ENCODE data around the gene OPA1.

The OPA1 gene

DNA sequence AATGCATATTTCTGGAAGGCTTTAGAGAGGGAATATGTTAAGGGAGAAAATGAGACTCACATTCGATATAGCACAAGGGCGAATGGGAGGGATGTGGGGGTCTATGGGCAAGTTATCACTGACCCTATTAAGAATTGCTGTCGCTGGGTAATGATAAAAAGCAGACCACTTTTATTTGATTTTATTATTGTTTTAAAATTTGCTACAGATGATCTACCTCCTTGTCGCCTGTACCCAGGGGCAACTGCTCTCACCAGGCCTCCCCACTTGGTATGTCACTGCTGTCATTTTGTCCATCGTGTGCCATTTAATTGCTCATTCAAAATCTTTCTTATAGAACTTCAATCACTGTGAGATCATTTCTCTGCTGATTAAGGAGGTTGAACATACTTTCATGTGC lies 153.8 kb downstream of the OPA1 start:
- Histone ChIP-seq H3K79me2 (ENCODE audit: low read length) (no peaks in the 10 kb centered on the region), H3K27me3 (replicated peaks; ENCODE audit: insufficient read depth, low read length) (no peaks in the 10 kb centered on the region), H3K4me3 (ENCODE audit: low read length) (no peak overlapping the region), H4K20me1 (ENCODE audit: insufficient read depth, low read length) (no peaks in the 10 kb centered on the region), H3K9me3 (replicated peaks; ENCODE audit: insufficient read depth, low read length) (no peaks in the 10 kb centered on the region), H3K27ac (ENCODE audit: low read length) (no peak overlapping the region), H3K36me3 (replicated peaks; ENCODE audit: insufficient read depth, low read length) (no peaks in the 10 kb centered on the region), H2AFZ (ENCODE audit: low read length) (no peak overlapping the region), H3K9me2 (replicated peaks; ENCODE audit: insufficient read depth, low read length) (no peaks in the 10 kb centered on the region), H3F3A (ENCODE audit: insufficient read depth, low read length) (peaks cover 23% of the 10 kb centered on the region), H3K4me2 (ENCODE audit: low read depth, low read length) (no peak overlapping the region), H3K4me1 (ENCODE audit: low read length) (peaks cover 17% of the 10 kb centered on the region), H3K9ac (ENCODE audit: low read length) (no peak overlapping the region)
- DNase-seq: no peak
- TF ChIP-seq, protein P1, sequence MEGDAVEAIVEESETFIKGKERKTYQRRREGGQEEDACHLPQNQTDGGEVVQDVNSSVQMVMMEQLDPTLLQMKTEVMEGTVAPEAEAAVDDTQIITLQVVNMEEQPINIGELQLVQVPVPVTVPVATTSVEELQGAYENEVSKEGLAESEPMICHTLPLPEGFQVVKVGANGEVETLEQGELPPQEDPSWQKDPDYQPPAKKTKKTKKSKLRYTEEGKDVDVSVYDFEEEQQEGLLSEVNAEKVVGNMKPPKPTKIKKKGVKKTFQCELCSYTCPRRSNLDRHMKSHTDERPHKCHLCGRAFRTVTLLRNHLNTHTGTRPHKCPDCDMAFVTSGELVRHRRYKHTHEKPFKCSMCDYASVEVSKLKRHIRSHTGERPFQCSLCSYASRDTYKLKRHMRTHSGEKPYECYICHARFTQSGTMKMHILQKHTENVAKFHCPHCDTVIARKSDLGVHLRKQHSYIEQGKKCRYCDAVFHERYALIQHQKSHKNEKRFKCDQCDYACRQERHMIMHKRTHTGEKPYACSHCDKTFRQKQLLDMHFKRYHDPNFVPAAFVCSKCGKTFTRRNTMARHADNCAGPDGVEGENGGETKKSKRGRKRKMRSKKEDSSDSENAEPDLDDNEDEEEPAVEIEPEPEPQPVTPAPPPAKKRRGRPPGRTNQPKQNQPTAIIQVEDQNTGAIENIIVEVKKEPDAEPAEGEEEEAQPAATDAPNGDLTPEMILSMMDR (IDR thresholded peaks at IDR 0.05; ENCODE audit: low read length): no peak
- TF ChIP-seq EZH2phosphoT487 (IDR thresholded peaks at IDR 0.05; ENCODE audit: low read length) (no peak), EZH2 (optimal IDR thresholded peaks at IDR 0.05; ENCODE audit: low read depth, low read length) (no peak)
